ENCODE measurements around the gene RGS5. TPM values are rescaled to one million over a fixed set of nuclear protein-coding genes. Genes with fewer than 3 reads are reported as not detected.

Gene RGS5
- total RNA-seq, 2 experiments from 2014 or later, result 1.7 to 2.7 TPM

GRCh38 chr1:163093579-163093978 is 109.1 kb downstream of the RGS5 start:
- CTCF ChIA-PET, result no interaction called here
- POLR2A ChIA-PET, result no interaction called here

- CTCF ChIA-PET, result no interaction called here
- POLR2A ChIA-PET, result no interaction called here
Measured at GRCh38 chr1:163093169-163093568, 109.5 kb downstream of the RGS5 start.

Other genes starting within 250 kb of the RGS5 start
- not detected for gene RGS4, start 133.6 kb downstream of the RGS5 start, total RNA-seq
- gene NUF2, start 119.0 kb upstream of the RGS5 start, total RNA-seq, result 10 to 100 TPM; 31.7 to 32.7 TPM